Gastrocnemius medialis (tissue), 4 donors: ENCODE measurements around the gene ZNF473. TPM values are rescaled to one million over a fixed set of nuclear protein-coding genes. Genes with fewer than 3 reads are reported as not detected.
"Not testable (repeated sequence)": the region's sequence is repeated elsewhere in the genome, so short reads cannot be mapped to it uniquely, and the experiment has no call there.

Source experiments
- ATAC-seq, 2 donors: fragments of 150-250 bp; one replicate each; pipeline ENCODE4 v1.9.1; 2016
- DNase-seq, 2 donors: peaks; one replicate each; pipeline ENCODE4 v3.0.0-alpha.2; 2019
- H3K27ac ChIP-seq, 4 donors: fragments of 200-600 bp; sonication (generic); 1 replicate in 1 of 4; 2 replicates in 3 of 4; pipeline ENCODE4 v1.5.1; 2016 to 2018; ENCODE audit warnings: mild to moderate bottlenecking in 2 of 4, moderate library complexity in 1 of 4
- H3K27me3 ChIP-seq, 3 donors: fragments of 200-600 bp; sonication (generic) in 2 of 3; 1 replicate in 1 of 3; 2 replicates in 2 of 3; pipeline versions ENCODE4 v1.5.1 to v1.6.0; 2016 to 2019; ENCODE audit warnings: mild to moderate bottlenecking in 1 of 3, moderate library complexity in 1 of 3
- H3K36me3 ChIP-seq, 2 donors: fragments of 200-600 bp; sonication (generic) in 1 of 2; one replicate each; pipeline ENCODE4 v1.5.1; 2017 to 2018
- H3K4me1 ChIP-seq, 2 donors: fragments of 200-600 bp; sonication (generic) in 1 of 2; one replicate each; pipeline ENCODE4 v1.5.1; 2016 to 2017; ENCODE audit warnings: mild to moderate bottlenecking in 2 of 2
- H3K4me3 ChIP-seq, 4 donors: fragments of 200-600 bp; sonication (generic) in 3 of 4; 1 replicate in 1 of 4; 2 replicates in 3 of 4; pipeline ENCODE4 v1.5.1; 2016 to 2019; ENCODE audit warnings: mild to moderate bottlenecking in 2 of 4
- H3K9me3 ChIP-seq, 3 donors: fragments of 200-600 bp; sonication (generic) in 2 of 3; 1 replicate in 1 of 3; 2 replicates in 2 of 3; pipeline ENCODE4 v1.5.1; 2016 to 2019
- in situ Hi-C, 4 donors: fragments of 200-750 bp; cut with MboI; loops; one replicate each; pipeline versions ENCODE4 v1.15.0 to v1.8.0; 2017; ENCODE audit warnings: low sequenced_read_pairs in 4 of 4
- intact Hi-C: fragments of 100-400 bp; cut with DNase I; formaldehyde crosslinking; loops from one replicate; pipeline ENCODE4 v1.15.1; 2023; ENCODE audit warnings: low total_unique reads
- total RNA-seq, 4 donors: library from RNA; depleted of rRNA; stranded (reverse); fragments of >200 nt; gene quantifications; one replicate each; pipeline versions ENCODE4 v1.1.0 to v1.2.3, GENCODE V29; 2016

ZNF473 gene
- total RNA-seq, 4 donors from 2014 or later, result 4.6 to 12.2 (median 10.1) TPM

DNA sequence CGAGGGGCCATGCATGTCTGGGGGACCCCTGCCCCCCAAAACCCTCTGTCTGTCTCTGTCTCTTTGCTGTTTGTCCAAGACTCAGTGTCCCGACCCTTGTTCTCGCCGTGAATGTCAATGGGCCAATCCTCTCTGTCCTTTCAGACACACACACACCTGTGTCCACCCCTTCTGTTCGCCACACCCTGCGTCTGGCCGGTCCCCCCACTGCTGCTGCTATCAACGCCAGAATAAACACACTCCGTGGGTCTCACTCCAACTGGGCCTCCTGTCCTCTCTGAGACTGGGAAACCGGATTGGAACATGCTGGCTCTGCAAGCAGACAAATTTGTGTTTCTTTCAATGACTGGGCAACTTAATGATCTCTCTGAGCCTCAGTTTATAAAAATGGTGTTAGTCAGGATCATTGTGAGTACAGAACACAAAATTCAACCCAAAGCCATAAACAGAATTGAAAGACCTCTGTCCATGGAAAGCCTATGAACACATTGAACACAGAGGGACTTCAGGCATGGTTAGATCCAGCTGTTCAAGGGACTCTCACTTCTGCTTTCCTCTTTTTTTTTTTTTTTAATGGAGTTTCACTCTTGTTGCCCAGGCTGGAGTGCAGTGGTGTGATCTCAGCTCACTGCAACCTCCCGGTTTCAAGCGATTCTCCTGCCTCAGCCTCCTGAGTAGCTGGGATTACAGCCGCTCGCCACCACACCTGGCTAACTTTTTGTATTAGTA lies 50.0 kb downstream of the ZNF473 start:
- in situ Hi-C loops, result loop anchor here in 1 of 4 donors (25.0 kb wide), 1 partner anchor 561 kb away; the partner anchor contains the start of genes C19orf81 and SYT3
- H3K9me3 ChIP-seq, DNase-seq, ATAC-seq, H3K27ac ChIP-seq, H3K27me3 ChIP-seq, H3K36me3 ChIP-seq, intact Hi-C loops, H3K4me1 ChIP-seq, H3K4me3 ChIP-seq: not testable (repeated sequence)

DNA sequence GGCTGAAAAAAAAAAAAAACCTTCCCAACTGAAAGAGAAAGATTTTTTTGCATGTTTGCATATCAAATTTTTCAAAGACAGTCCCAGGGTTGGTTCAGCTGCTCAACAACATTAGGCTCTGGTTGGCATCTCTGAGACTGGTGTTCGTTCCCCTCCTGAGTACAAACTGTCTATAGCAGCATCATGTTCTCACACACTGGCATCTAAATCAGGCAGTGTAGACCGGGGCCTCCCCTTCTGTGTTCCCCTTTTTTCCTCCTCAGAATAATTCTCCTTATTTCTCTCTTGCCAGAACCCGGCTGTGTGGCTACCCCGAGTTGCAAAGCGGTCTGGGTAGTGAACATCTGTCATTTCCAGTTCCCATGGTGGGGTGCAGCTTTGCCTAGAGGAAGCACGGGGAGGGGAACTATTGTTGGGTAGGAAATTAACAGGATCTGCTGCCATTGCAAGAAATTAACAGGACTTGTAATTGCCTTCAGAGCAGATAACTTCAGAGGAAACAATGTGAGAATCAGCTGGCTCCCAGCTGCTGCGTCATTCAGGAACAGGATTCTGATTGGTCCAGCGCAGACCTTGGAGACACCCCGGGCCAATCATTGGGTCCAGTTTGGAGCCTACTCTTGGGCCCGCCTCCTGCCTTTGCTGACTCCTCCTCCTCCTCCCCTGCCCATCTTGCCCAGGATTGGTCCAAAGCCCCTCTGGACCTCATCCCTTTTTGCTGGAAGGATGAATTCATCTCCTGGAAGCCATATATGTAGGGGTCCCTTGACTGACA lies 51.0 kb downstream of the ZNF473 start:
- DNase-seq, H3K27me3 ChIP-seq, ATAC-seq, H3K27ac ChIP-seq, H3K4me3 ChIP-seq, H3K9me3 ChIP-seq, intact Hi-C loops, H3K4me1 ChIP-seq, H3K36me3 ChIP-seq: not testable (repeated sequence)
- in situ Hi-C loops, result loop anchor here in 1 of 4 donors (25.0 kb wide), 1 partner anchor 561 kb away; the partner anchor contains the start of genes C19orf81 and SYT3

DNA sequence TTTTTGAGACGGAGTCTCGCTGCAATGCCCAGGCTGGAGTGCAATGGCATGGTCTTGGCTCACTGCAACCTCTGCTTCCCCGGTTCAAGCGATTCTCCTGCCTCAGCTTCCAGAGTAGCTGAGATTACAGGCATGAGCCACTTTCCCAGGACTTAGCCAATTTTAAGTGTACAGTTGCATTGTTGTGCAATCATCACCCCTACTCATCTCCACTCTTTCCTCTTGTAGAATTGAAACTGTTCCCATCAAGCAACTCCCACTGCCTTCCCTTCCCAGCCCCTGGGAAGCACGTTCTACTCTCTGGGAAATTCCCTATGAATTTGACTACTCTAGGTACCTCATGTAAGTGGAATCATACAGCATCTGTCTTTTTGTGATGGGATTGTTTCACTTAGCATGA lies 53.2 kb downstream of the ZNF473 start:
- ATAC-seq, H3K4me1 ChIP-seq, intact Hi-C loops, H3K4me3 ChIP-seq, H3K27me3 ChIP-seq, H3K27ac ChIP-seq, H3K9me3 ChIP-seq, DNase-seq, H3K36me3 ChIP-seq: not testable (repeated sequence)
- in situ Hi-C loops, result loop anchor here in 1 of 4 donors (25.0 kb wide), 1 partner anchor 558 kb away; the partner anchor contains the start of genes C19orf81 and SYT3

DNA sequence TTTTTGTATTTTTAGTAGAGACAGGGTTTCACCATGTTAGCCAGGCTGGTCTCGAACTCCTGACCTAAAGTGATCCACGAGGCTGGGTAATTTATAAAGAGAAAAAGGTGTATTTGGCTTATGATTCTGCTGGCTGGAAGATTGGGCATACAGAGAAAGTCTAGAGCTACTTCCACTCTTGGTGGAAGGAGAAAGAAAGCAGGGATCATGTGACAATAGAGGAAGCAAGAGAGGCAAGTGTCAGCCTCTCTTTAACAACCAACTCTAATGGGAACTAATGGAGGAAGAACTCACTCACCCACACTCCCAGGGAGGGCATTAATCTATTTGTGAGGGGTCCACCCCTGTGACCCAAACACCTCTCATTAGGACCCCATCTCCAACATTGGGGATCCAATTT lies 58.6 kb downstream of the ZNF473 start:
- H3K4me1 ChIP-seq, H3K4me3 ChIP-seq, H3K9me3 ChIP-seq, DNase-seq, H3K36me3 ChIP-seq, H3K27me3 ChIP-seq, ATAC-seq, H3K27ac ChIP-seq, intact Hi-C loops: not testable (repeated sequence)
- in situ Hi-C loops, result loop anchor here in 1 of 4 donors (25.0 kb wide), 1 partner anchor 553 kb away; the partner anchor contains the start of genes C19orf81 and SYT3

DNA sequence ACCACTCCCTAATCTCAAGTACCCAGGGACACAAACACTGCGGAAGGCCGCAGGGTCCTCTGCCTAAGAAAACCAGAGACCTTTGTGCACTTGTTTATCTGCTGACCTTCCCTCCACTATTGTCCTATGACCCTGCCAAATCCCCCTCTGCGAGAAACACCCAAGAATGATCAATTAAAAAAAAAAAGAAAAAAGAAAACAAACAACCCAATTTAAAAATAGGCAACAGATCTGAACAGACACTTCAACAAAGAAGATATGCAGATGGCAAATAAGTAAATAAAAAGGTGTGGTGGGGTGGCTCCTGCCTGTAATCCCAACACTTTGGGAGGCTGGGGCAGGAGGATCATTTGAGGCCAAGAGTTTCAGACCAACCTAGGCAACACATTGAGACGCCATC lies 61.3 kb downstream of the ZNF473 start:
- DNase-seq, H3K4me3 ChIP-seq, H3K36me3 ChIP-seq, H3K27me3 ChIP-seq, H3K4me1 ChIP-seq, intact Hi-C loops, ATAC-seq, H3K9me3 ChIP-seq, H3K27ac ChIP-seq: not testable (repeated sequence)
- in situ Hi-C loops, result loop anchor here in 1 of 4 donors (25.0 kb wide), 1 partner anchor 550 kb away; the partner anchor contains the start of genes C19orf81 and SYT3

DNA sequence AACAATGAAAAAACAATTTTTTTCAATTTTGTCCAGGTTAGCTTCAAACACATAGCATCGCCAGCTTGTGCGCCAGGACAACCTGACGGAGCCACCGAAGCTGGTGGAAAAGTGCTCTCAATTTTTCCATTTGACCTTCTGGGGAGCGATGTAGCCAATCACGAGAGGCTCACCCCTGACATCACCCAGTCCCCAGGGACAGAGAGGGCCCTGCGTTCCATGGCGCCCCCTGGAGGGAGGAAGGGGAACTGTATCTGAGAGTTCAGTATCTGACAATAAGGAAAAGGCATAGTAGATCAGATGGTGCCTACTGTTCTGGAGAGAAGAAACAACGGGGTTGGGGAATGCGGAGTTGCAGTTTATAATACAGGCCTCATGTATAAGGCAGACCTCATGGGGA lies 64.9 kb downstream of the ZNF473 start:
- in situ Hi-C loops, result loop anchor here in 1 of 4 donors (25.0 kb wide), 1 partner anchor 547 kb away; the partner anchor contains the start of genes C19orf81 and SYT3

DNA sequence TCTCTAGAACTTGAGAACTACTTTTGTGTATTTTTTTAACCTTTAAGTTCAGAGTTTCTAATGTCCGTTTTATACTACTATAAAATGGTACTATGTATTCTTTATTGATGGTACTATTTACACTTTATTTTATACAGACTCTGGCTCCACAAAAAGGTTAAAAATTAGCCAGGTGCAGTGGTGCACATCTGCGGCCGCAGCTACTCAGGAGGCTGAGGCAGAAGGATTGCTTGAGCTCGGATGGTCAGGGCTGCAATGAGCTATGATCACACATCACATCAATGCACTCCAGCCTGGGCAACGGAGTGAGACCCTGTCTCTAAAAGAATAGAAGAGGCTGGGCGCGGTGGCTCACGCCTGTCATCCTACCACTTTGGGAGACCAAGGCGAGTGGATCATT lies 66.0 kb downstream of the ZNF473 start:
- DNase-seq, ATAC-seq, H3K4me1 ChIP-seq, intact Hi-C loops, H3K27me3 ChIP-seq, H3K36me3 ChIP-seq, H3K27ac ChIP-seq, H3K4me3 ChIP-seq, H3K9me3 ChIP-seq: not testable (repeated sequence)
- in situ Hi-C loops, result loop anchor here in 1 of 4 donors (25.0 kb wide), 1 partner anchor 546 kb away; the partner anchor contains the start of genes C19orf81 and SYT3

More for the DNA sequence above, 64.9 kb downstream of the ZNF473 start:
- intact Hi-C loops, H3K36me3 ChIP-seq, H3K9me3 ChIP-seq, H3K27ac ChIP-seq, H3K4me1 ChIP-seq, DNase-seq, H3K4me3 ChIP-seq, H3K27me3 ChIP-seq, ATAC-seq: not testable (repeated sequence)

DNA sequence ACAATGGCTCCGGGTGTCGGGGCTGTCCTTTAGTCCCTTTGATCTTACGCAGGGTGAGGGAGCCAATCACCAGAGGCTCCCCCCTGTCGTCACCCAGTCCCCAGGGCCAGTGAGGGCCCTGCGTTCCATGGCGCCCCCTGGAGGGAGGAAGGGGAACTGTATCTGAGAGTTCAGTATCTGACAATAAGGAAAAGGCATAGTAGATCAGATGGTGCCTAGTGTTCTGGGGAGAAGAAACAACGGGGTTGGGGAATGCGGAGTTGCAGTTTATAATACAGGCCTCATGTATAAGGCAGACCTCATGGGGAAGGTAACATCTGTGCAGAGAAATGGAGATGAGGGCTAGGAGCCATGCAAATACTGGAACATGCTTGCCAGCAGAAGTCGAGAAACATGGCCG lies 66.8 kb downstream of the ZNF473 start:
- H3K27me3 ChIP-seq, DNase-seq, H3K4me3 ChIP-seq, intact Hi-C loops, H3K4me1 ChIP-seq, H3K9me3 ChIP-seq, H3K27ac ChIP-seq, ATAC-seq, H3K36me3 ChIP-seq: not testable (repeated sequence)
- in situ Hi-C loops, result loop anchor here in 1 of 4 donors (25.0 kb wide), 1 partner anchor 545 kb away; the partner anchor contains the start of genes C19orf81 and SYT3

DNA sequence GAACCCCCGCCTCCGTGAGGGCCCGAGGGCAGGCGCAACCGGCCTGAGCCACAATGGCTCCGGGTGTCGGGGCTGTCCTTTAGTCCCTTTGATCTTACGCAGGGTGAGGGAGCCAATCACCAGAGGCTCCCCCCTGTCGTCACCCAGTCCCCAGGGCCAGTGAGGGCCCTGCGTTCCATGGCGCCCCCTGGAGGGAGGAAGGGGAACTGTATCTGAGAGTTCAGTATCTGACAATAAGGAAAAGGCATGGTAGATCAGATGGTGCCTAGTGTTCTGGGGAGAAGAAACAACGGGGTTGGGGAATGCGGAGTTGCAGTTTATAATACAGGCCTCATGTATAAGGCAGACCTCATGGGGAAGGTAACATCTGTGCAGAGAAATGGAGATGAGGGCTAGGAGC lies 72.1 kb downstream of the ZNF473 start:
- H3K4me3 ChIP-seq, DNase-seq, H3K4me1 ChIP-seq, H3K36me3 ChIP-seq, H3K9me3 ChIP-seq, ATAC-seq, intact Hi-C loops, H3K27ac ChIP-seq, H3K27me3 ChIP-seq: not testable (repeated sequence)
- in situ Hi-C loops, result loop anchor here in 1 of 4 donors (25.0 kb wide), 1 partner anchor 539 kb away; the partner anchor contains the start of genes C19orf81 and SYT3

DNA sequence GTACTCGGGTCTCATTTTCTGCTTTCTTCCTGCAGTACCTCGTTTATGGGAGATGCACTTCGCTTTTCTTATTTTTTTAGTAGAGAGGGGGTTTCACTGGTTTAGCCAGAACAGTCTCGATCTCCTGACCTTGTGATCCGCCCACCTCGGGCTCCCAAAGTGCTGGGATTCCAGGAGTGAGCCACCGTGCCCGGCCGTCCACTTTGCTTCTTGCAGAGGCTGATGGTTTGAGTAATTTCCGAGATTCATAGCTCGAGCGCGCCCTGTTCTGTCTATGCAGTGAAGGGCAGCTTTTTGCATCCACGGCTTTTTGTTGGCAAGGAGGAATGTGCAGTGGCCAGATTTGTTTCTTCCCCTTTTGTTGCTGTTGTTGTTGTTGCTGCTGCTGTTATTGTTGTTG lies 73.1 kb downstream of the ZNF473 start:
- in situ Hi-C loops, result loop anchor here in 1 of 4 donors (25.0 kb wide), 1 partner anchor 538 kb away; the partner anchor contains the start of genes C19orf81 and SYT3
- peak in 1 of 2 donors; percentile 16 for DNase-seq
- H3K27ac ChIP-seq, H3K27me3 ChIP-seq, H3K4me1 ChIP-seq, ATAC-seq, intact Hi-C loops, H3K36me3 ChIP-seq, H3K9me3 ChIP-seq, H3K4me3 ChIP-seq: not testable (repeated sequence)

DNA sequence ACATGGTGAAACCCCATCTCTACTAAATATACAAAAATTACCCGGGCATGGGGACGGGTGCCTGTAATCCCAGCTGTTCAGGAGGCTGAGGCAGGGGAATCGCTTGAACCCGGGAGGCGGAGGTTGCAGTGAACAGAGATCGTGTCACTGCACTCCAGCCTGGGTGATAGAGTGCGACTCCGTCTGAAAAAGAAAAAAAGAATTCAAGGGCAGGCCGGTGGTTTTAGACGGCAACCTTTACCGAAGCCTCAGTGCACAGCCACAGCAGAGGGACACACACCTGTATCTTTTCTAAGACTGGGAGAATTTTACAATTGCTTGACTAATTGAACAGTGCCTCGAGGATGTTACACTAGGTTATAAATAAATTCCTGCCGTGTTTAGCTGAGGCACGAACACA lies 73.9 kb downstream of the ZNF473 start:
- H3K36me3 ChIP-seq, DNase-seq, intact Hi-C loops, H3K9me3 ChIP-seq, H3K27ac ChIP-seq, H3K4me3 ChIP-seq, H3K27me3 ChIP-seq, ATAC-seq, H3K4me1 ChIP-seq: not testable (repeated sequence)
- in situ Hi-C loops, result loop anchor here in 1 of 4 donors (25.0 kb wide), 1 partner anchor 538 kb away; the partner anchor contains the start of genes C19orf81 and SYT3
